Measurements from ENCODE around the gene LRP8.

LRP8 gene

GRCh38 chr1:53195246-53196016 lies 132.4 kb downstream of the LRP8 start:
- peaks cover 10 to 34% (median 33%) of the 10 kb centered on the region in 5 donors for H3K4me1 ChIP-seq (ENCODE audit: control insufficient read depth in 5 of 5, insufficient read depth in 5 of 5, low read length in 5 of 5)
- no peaks in the 10 kb centered on the region for H3K36me3 ChIP-seq (ENCODE audit: control insufficient read depth in 5 of 5, insufficient read depth in 5 of 5, low read length in 5 of 5)
- peak overlapping the region; percentile 21 to 90 (median 82) for H3K4me3 ChIP-seq (ENCODE audit: low read depth in 1 of 5, low read length in 5 of 5)
- H3K9me3 ChIP-seq (ENCODE audit: control insufficient read depth in 5 of 5, low read length in 5 of 5) = no peaks in the 10 kb centered on the region
- H3K27me3 ChIP-seq (ENCODE audit: control insufficient read depth in 5 of 5, insufficient read depth in 4 of 5, low read length in 5 of 5) = no peaks in the 10 kb centered on the region
- H3K9ac ChIP-seq (ENCODE audit: low read length in 5 of 5) = peak overlapping the region in 2 of 5 donors; percentile 0 to 97
- peak overlapping the region; percentile 96 for H3K27ac ChIP-seq (ENCODE audit: low read depth, low read length)

All from subcutaneous abdominal adipose tissue (tissue), 5 donors.